Stimulated activated CD8-positive, alpha-beta memory T cell treated with anti-CD3 and anti-CD28 coated beads, Interleukin-4, amount 100 ng/mL, for 4 hours (primary cell): Measurements from ENCODE around the gene HOPX.
"Not testable (repeated sequence)": the region's sequence is repeated elsewhere in the genome, so short reads cannot be mapped to it uniquely, and the experiment has no call there.

ENCODE experiments used
- DNase-seq, 2 donors: peaks; one replicate each; pipeline ENCODE4 v3.0.0-alpha.2; 2020; ENCODE audit warnings: low read depth in 2 of 2, low spot score in 1 of 2

HOPX gene

DNA sequence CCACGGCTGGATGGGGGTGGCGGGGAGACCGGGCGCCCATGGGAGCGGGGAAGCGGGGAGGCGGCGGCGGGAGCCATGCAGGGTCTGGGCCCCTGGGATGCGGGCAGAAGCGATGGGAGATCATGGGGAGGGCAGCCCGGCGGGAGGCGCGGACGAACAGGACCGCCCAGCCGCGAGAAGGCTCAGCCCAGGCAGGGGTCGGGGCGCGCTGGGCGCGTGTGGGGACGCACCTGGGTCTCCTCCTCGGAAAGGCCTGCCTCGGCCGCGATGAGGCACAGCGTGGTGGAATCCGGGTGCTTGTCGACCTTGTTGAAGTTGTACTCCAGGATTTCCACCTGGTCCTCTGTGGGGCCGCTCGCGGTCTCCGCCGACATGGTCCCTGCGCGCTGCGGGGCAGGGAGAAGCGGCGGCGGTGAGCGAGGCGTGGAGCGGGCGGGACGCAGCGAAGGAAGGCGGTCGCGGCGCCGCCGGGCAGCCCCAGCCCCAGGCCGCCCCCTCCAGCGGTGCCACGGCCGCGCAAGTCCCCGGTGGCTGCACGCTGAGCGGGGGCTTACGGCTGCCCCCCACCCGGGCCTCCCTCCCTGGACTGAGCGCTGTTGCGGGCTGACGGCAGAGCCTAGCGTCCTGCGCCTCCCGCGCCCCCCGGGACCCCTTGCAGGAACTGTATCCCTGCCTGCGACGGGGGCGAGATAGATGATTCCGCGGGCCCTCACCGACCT, 25.3 kb downstream of the HOPX start:
- DNase-seq, result no peak

DNA sequence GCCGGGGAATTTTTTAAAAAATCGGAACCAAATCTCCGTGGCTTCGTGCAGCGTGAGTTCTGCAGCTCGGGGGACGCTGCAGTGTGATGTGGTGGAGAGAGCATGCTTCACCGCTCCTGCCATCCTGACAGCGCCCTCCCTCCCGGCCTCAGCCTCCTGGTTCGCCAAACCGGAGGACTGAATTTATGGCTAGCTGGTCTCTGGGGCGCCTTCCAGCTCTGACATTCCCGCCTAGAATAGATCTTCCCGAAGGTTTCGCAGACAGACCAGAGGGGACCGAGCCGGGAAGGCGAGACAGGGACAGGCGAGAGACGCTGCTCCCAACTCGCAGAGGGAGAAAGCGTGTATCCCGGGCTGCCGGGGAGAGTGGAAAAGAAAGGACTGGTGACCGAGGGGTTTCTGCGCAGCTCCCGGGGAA, 25.9 kb downstream of the HOPX start:
- no peak for DNase-seq

DNA sequence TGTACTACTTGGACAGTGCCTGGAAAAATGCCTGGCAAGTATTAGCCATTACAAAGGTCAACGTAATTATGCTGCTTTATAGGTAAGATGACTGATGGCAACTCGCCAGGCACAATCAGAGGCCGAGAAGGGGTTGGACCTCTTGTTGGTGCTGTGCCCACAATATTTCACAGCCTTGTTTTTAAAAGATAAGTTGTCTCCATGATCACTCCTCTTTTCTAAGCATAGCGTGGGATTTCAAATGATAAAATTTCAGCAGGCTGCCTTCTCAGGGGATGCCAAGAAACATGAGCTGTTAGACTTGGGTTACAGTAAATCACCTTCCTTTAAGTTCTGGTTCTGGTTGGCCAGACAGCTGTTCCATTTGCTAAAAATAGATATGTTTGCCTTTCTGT, 26.9 kb downstream of the HOPX start:
- DNase-seq, result no peak

GRCh38 chr4:56653461-56654237, 27.4 kb downstream of the HOPX start:
- DNase-seq, result no peak

DNA sequence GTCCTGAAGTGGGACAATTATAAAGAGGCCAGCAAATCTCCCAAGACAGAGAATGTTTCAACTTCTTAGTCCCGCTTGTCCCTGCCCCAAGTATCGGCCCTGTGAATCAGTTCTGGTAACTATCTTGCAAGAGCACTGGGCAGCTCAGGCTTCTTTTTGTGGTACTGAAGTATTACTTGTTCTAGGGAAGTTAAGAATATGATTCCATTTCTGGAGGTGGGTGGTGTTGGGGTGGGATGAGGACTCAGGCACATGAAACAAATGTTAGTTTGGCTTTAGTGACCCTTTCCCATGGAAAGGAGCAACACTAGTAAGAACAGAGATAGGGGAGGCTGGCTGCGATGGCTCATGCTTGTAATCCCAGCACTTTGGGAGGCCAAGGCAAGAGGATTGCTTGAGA, 28.9 kb downstream of the HOPX start:
- DNase-seq, result no peak

DNA sequence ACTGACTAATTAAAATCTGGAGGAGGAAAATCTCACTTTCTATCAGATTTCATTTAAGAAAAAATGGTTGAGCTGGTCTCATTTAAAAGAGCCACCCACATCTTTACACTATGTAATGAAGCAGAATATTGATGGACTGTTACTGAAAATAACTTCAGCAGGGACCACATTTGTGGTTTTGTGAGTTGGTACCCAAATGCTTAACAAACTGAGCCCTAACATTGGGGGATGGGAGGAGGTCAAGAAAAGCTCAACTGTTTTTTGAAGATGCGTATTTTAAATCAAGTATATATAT, 30.1 kb downstream of the HOPX start:
- no peak for DNase-seq

DNA sequence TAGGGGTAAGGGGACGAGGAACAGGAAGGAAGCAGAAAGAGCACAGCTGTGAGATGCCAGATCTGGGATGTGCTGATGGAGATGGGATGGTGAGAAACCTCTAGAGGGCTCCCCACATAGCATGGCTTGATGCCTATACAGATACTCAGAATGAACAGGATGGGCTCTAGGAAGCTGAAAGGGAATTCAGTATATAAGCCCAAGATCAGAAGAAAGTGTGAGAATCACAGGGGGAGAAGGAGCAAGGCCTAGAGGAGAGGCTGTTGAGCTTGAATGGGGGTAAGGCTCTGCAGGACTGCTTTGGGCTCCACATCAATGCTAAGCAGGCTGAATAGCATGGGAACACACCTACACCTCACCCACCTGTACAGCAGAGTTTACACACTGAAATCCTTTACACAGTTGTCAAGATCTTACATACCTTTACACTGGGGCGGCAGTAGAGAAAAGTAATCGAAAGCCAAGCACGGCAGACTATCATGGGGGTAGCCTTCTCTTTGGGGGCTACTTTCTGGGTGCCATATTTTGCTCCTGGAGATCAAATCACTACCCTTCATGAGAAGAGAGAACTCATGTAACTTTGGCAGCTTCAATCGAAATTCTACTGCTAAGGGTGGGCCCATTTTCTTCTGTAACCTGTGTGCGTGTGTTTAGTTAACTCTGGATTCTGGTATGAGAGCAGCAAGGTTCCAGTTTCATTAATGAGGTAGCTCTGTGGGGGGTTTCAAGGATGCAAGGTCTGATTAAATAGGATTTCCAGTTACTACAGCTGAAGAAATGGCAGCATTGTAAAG, 30.6 kb downstream of the HOPX start:
- no peak for DNase-seq

- no peak for DNase-seq
These were observed 31.4 kb downstream of the HOPX start for GRCh38 chr4:56649445-56650261.

DNA sequence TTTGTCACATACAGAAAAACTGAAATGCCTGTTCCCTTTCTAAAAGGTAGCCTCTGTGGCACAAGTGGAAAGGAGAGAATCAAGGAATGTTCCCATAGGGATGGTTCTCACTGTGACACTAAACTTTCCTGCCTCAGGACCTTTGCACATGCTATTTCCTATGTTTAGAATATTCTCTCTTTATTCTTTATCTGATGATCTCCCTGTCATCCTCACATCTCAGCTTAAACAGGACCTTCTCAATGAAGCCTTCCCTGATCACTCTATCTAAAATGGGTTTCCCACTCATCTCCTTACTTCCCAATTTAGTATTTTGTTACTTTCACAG, 32.3 kb downstream of the HOPX start:
- no peak for DNase-seq

DNA sequence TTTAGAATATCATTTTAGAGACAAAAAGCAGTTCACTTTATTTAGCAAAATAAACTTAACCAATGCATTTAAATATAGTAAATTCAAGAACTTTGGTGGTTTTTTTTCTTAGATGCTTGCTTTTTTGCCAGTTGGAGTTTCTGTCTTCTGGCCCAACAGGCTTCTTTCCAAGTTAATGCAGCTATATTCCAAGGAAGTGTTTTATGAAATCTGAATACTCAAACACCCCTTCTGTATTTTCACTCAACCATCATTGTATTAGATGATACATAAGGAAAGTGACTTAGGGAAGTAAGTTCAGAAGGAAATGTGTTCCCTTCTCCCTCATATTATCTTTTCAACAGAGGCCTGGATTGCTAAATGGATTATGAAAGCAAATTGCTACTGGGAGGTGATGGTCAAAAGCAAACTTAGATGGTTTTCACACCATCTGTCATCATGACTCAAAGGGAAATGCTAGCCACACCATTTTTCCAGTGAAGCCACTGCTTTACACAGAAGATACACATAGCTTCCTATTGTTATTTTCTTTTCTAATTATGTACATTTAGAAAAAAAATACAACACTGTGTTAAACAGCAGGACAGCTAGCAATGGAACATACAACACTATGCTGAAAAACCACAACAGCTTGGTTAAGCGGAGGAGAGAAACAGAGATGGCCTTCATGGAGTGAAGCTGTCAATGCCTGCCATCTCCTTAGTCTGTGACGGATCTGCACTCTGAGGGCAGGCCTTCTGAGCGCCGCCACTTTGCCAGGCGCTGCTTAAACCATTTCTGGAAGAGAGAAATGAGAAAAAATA, 32.9 kb downstream of the HOPX start:
- DNase-seq, result no peak

GRCh38 chr4:56646341-56646740, 34.8 kb downstream of the HOPX start:
- no peak for DNase-seq

GRCh38 chr4:56643596-56643995, 37.5 kb downstream of the HOPX start:
- DNase-seq, result no peak

GRCh38 chr4:56641494-56642051, 39.5 kb downstream of the HOPX start:
- no peak for DNase-seq

DNA sequence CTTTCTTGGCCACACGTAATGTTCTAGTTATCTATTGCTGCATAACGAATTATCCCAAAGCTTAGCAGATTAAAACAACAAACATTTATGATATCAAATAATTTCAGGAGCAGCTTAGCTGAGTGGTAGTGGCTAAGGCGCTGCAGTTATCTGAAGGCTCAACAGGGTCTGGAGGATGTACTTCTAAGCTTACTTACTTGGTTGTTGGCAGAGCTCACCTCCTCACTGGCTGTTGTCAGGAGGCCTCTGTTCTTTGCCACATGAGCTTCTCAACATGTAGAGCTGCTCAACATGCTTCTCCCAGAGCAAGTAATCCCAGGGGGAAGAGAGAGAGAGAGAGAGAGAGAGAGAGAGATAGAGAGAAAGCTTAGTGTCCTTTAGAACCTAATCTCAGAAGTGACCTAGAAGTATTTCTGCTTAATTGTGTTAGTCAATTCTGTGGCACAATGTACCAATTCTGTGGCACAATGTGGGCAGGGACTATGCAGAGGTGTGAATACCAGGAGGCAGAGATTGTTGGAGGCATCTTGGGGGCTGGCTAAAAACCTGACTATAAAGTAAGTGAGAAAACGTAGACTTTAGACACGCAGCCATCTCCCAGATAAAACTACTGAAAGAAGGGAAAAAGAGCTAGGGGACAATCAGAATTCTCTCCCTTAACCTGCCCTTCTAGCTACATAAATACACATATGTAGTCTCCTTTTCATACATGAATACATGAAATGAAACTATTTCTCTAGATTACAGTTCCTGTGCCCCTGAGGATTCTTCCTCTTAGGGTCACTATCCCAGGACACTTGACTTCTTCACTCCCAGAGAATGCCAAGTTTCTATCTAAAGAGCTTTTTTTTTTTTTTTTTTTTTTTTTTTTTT, 40.2 kb downstream of the HOPX start:
- no peak for DNase-seq

DNA sequence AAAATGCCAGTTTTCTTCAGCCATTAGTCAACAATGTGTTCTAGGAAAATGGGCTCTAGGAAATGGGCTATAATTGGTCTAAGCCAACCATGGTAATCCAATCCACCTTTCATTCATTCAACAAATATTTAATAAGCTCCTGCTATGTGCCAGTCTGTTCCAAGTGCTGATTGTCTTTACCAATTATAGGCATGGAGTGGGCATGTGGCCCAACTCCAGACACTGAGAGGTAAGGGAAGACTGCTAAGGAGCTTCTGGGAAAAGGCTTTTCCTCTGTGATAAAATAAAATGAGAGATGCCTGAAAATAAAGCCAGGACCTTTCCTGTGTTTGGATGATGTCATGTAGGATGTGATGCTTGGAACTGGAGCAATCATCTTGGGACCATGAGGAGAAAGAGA, 43.3 kb downstream of the HOPX start:
- no peak for DNase-seq

- DNase-seq, result no peak
These were observed 43.9 kb downstream of the HOPX start for GRCh38 chr4:56637154-56637553.

DNA sequence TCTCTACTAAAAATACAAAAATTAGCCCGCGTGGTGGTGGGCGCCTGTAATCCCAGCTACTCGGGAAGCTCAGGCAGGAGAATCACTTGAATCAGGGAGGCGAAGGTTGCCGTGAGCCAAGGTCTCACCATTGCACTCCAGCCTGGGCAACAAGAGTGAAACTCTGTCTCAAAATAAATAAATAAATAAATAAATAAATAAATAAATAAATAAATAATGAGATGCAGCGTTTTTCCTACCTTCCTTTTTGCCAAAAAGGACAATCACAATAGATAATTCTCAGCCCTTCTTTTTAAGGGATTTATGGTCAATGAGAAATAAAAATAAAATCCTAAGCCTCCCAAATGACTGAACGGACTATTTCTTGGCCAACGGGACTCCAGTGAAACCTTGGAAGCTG, 46.1 kb downstream of the HOPX start:
- DNase-seq, result not testable (repeated sequence)

DNA sequence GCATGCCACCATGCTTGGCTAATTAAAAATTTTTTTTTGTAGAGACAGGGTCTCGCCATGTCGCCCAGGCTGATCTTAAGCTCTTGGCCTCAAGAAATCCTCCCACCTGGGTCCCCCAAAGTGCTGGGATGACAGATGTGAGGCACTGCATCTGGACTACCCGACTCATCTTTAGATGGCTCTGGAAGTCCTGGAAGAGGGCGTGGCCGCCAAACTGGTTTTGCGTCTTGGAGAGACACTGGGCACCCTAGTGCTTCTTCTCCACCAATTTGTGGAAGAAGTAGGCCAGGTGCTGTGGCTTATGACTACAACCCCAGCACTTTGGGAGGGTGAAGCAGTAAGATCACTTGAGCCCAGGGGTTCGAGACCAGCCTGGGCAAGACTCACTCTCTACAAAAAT, 47.6 kb downstream of the HOPX start:
- no peak for DNase-seq

- no peak for DNase-seq
These were observed 50.0 kb downstream of the HOPX start for GRCh38 chr4:56630876-56631666.
